ENCODE results near the gene SHANK2. TPM values are rescaled to one million over a fixed set of nuclear protein-coding genes. Genes with fewer than 3 reads are reported as not detected.

SHANK2 gene
- total RNA-seq, 2 experiments from 2014 or later, result not detected

DNA sequence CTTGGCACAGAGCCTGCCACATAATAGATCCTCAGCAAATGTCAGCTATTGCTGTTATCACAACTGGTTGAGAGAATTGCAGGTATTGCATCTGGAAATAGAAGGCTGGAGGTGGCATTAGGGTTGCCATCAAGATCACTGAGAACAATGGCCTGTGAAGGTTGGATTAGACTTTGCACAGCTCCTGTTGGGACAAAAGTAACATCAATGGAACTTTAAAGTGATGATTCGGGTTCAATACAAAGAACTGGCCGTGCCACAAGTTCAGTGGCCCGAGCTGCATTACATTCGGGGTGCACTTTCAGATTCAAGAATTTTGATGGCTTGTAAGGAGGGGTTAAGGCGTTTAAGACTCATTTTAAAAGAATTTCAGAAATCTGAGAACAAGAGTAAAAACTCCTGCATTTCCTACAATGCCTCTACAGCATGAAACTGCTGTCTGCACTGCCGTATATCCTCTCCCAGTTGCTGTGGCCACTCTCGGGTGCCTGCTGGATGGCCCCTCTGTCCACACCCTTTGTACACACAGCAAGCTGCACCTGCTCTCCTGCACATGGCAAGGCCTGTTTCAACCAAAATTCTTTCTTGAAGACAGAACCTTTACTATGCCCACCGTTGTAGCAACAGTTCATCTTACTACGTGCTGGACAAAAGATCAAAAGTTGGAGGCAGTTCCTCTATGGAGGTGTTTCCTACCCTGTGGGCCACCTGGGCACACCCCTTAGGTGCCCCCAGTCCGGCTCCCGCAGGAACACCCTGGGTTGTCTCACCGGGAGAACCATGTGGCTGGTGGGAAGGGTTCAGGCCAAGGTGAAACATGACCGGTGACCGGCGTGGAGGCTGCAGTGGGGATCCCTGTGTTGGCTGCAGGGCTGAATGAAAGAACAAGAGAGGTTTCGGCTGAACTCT is 17.5 kb upstream of the SHANK2 start:
- no peak overlapping the region for H3K27ac ChIP-seq (ENCODE audit: low read depth, low read length, poor library complexity, severe bottlenecking)
- H3K9me3 ChIP-seq (ENCODE audit: low read length), result no peaks in the 10 kb centered on the region
- POLR2A ChIA-PET, result no interaction called here
- intact Hi-C loops (cut with micrococcal nuclease; ENCODE audit: unreplicated experiment), result no loop called here
- no TSS peak for BruUV-seq (replicated peaks)
- H3K79me2 ChIP-seq (ENCODE audit: insufficient read depth, low read depth, low read length), result no peaks in the 10 kb centered on the region
- no peaks in the 10 kb centered on the region for H3K9me2 ChIP-seq (ENCODE audit: insufficient read depth, low read length)
- H2AFZ ChIP-seq (ENCODE audit: low read length), result no peak overlapping the region
- CTCF ChIA-PET (ENCODE audit: unreplicated experiment), result no interaction called here
- H4K20me1 ChIP-seq (ENCODE audit: insufficient read depth, low read length), result no peaks in the 10 kb centered on the region
- H3K4me1 ChIP-seq (ENCODE audit: insufficient read depth, low read length, poor library complexity, severe bottlenecking), result no peaks in the 10 kb centered on the region
- TF ChIP-seq EZH2phosphoT487 (IDR thresholded peaks at IDR 0.05; ENCODE audit: borderline replicate concordance, low read depth, low read length), result no peak
- TF ChIP-seq, protein P1, sequence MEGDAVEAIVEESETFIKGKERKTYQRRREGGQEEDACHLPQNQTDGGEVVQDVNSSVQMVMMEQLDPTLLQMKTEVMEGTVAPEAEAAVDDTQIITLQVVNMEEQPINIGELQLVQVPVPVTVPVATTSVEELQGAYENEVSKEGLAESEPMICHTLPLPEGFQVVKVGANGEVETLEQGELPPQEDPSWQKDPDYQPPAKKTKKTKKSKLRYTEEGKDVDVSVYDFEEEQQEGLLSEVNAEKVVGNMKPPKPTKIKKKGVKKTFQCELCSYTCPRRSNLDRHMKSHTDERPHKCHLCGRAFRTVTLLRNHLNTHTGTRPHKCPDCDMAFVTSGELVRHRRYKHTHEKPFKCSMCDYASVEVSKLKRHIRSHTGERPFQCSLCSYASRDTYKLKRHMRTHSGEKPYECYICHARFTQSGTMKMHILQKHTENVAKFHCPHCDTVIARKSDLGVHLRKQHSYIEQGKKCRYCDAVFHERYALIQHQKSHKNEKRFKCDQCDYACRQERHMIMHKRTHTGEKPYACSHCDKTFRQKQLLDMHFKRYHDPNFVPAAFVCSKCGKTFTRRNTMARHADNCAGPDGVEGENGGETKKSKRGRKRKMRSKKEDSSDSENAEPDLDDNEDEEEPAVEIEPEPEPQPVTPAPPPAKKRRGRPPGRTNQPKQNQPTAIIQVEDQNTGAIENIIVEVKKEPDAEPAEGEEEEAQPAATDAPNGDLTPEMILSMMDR (conservative IDR thresholded peaks at IDR 0.05; ENCODE audit: low read length), result no peak
- H3K4me3 ChIP-seq (ENCODE audit: low read depth, low read length, poor library complexity, severe bottlenecking), result no peak overlapping the region
- H3K36me3 ChIP-seq (ENCODE audit: insufficient read depth, low read length), result no peaks in the 10 kb centered on the region
- H3K4me2 ChIP-seq (ENCODE audit: low read length), result no peak overlapping the region
- no peak for DNase-seq (ENCODE audit: low spot score)

- BruUV-seq (replicated peaks), result no TSS peak
- DNase-seq (ENCODE audit: low spot score), result no peak
- no peak for TF ChIP-seq EZH2phosphoT487 (IDR thresholded peaks at IDR 0.05; ENCODE audit: borderline replicate concordance, low read depth, low read length)
- TF ChIP-seq, protein P1 (conservative IDR thresholded peaks at IDR 0.05; ENCODE audit: low read length), result no peak
- H2AFZ ChIP-seq (ENCODE audit: low read length), result no peak overlapping the region
- H3K4me1 ChIP-seq (ENCODE audit: insufficient read depth, low read length, poor library complexity, severe bottlenecking), result no peaks in the 10 kb centered on the region
- H3K36me3 ChIP-seq (ENCODE audit: insufficient read depth, low read length), result no peaks in the 10 kb centered on the region
- H3K4me2 ChIP-seq (ENCODE audit: low read length), result no peak overlapping the region
- no peaks in the 10 kb centered on the region for H3K9me3 ChIP-seq (ENCODE audit: low read length)
- ChIA-PET POLR2A (no interaction called here), CTCF (ENCODE audit: unreplicated experiment) (no interaction called here)
- no peak overlapping the region for H3K27ac ChIP-seq (ENCODE audit: low read depth, low read length, poor library complexity, severe bottlenecking)
- H4K20me1 ChIP-seq (ENCODE audit: insufficient read depth, low read length), result no peaks in the 10 kb centered on the region
- intact Hi-C loops (cut with micrococcal nuclease; ENCODE audit: unreplicated experiment), result no loop called here
- H3K4me3 ChIP-seq (ENCODE audit: low read depth, low read length, poor library complexity, severe bottlenecking), result no peak overlapping the region
- H3K79me2 ChIP-seq (ENCODE audit: insufficient read depth, low read depth, low read length), result no peaks in the 10 kb centered on the region
- H3K9me2 ChIP-seq (ENCODE audit: insufficient read depth, low read length), result no peaks in the 10 kb centered on the region
These were observed 16.4 kb upstream of the SHANK2 start for GRCh38 chr11:71268706-71269321.

Data from OCI-LY7 (cell line).